ENCODE results near the gene NEDD4L.

The NEDD4L gene

GRCh38 chr18:58344080-58344670 is 300.1 kb downstream of the NEDD4L start:
- Histone ChIP-seq H3K9me3 (ENCODE audit: control insufficient read depth, insufficient read depth, low read length) (no peaks in the 10 kb centered on the region), H3K9ac (ENCODE audit: low read depth, low read length) (no peak overlapping the region), H3K36me3 (ENCODE audit: insufficient read depth, low read length) (peaks cover 14% of the 10 kb centered on the region), H3K4me1 (ENCODE audit: insufficient read depth, low read length) (peaks cover 43% of the 10 kb centered on the region; the same call in 1 of the 2 replicates)

GRCh38 chr18:58344861-58345463 is 300.9 kb downstream of the NEDD4L start:
- Histone ChIP-seq H3K36me3 (ENCODE audit: insufficient read depth, low read length) (peaks cover 14% of the 10 kb centered on the region), H3K9me3 (ENCODE audit: control insufficient read depth, insufficient read depth, low read length) (no peaks in the 10 kb centered on the region), H3K9ac (ENCODE audit: low read depth, low read length) (no peak overlapping the region), H3K4me1 (ENCODE audit: insufficient read depth, low read length) (peaks cover 36% of the 10 kb centered on the region; the same call in 1 of the 2 replicates)

DNA sequence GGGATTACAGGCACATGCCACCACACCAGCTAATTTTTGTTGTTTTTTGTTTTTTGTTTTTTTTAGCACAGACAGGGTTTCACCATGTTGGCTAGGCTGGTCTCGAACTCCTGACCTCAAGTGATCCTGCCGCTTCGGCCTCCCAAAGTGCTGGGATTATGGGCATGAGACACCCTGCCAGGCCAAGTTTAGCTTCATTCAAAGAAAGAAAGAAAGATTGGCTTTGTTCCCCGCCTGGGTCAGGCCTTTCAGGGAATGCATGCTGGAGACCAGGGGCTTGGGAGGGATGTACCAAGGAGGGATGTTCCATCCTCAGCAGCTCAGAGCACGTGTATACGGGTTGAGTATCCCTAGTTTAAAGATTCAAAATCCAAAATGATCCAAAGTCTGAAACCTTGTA is 301.8 kb downstream of the NEDD4L start:
- peaks cover 34% of the 10 kb centered on the region; the same call in 1 of the 2 replicates for H3K4me1 ChIP-seq (ENCODE audit: insufficient read depth, low read length)
- H3K9me3 ChIP-seq (ENCODE audit: control insufficient read depth, insufficient read depth, low read length) = no peaks in the 10 kb centered on the region
- H3K36me3 ChIP-seq (ENCODE audit: insufficient read depth, low read length) = peaks cover 16% of the 10 kb centered on the region
- no peak overlapping the region for H3K9ac ChIP-seq (ENCODE audit: low read depth, low read length)

DNA sequence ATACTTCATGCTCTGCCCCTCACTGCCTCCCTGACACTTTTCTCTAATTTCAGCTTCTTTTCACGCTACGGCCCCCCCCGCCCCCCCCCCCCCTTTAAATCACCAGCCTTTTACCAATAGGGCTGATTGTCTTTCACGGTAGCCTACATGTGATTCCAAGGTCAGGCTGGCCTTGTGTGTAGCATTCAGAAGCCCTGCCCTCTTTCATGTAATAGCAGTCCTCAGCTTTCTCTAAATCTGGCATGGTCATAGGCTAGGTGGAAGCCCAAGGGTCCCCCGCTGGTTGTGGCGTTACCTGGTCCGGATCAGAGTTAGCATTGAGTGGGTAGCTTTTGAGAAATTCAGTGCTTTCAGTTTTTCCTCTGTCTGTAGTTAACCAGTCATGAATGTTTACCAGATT is 303.1 kb downstream of the NEDD4L start:
- H3K9ac ChIP-seq (ENCODE audit: low read depth, low read length) = no peak overlapping the region
- no peaks in the 10 kb centered on the region for H3K9me3 ChIP-seq (ENCODE audit: control insufficient read depth, insufficient read depth, low read length)
- peaks cover 15% of the 10 kb centered on the region for H3K36me3 ChIP-seq (ENCODE audit: insufficient read depth, low read length)

DNA sequence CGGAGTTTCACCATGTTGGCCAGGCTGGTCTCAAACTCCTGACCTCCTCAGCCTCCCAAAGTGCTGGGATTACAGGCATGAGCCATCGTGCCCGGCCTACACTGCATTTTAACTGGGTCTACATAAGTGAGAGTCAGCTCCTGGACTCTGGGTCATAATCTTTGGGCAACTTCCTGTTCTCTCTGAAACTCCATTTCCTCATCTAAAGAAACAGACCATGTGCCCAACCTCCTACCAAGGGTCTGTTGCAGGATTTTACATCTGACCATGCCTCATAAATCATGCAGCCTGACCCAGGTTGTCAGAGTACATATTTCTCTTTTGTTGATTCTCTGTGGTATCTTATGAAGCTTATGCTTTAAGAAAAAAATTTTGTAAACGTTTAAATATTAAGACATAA is 304.5 kb downstream of the NEDD4L start:
- no peaks in the 10 kb centered on the region for H3K9me3 ChIP-seq (ENCODE audit: control insufficient read depth, insufficient read depth, low read length)
- peaks cover 13% of the 10 kb centered on the region for H3K36me3 ChIP-seq (ENCODE audit: insufficient read depth, low read length)
- H3K9ac ChIP-seq (ENCODE audit: low read depth, low read length) = no peak overlapping the region
- peaks cover 30% of the 10 kb centered on the region; the same call in 1 of the 2 replicates for H3K4me1 ChIP-seq (ENCODE audit: insufficient read depth, low read length)

More for the DNA sequence above, 303.1 kb downstream of the NEDD4L start:
- H3K4me1 ChIP-seq (ENCODE audit: insufficient read depth, low read length) = peaks cover 31% of the 10 kb centered on the region; the same call in 1 of the 2 replicates

DNA sequence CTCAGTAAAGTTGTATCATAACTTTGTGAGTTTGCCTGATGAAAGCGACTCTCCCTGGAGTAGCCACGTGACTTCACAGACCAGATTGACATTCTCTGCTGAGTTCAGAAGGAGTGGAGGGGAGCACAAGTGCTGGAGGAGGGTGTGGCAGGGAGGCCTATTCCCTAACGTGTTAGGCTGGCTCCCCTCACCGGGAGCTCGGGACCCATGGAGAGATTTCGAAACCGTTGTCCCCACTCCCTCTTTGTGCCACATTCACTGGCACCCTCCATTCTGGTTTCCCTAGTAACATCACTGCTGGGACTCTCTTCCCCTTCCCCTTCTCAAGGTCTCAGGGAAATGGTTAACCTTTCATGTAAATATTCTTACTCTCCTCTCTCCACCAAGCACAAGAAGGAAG is 304.9 kb downstream of the NEDD4L start:
- peaks cover 13% of the 10 kb centered on the region for H3K36me3 ChIP-seq (ENCODE audit: insufficient read depth, low read length)
- peaks cover 26% of the 10 kb centered on the region; the same call in 1 of the 2 replicates for H3K4me1 ChIP-seq (ENCODE audit: insufficient read depth, low read length)

DNA sequence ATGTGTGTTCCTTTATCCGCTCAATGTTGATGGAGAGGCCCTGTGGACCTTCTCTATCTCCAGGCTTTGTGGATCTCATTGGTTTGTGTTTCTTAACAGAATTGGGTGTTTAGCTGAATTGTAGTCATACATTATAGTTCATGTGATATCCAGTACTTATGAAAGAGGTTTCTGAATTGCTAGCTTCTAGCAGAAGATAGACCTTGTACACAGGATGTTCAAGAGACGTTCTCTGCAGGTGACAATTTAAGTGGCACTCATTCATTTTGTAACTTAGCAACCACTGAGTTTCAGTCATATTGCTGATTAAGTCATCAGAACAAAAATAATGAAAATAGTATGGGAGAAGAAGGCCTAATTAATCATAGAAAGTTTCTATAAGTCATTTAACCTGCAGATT is 305.6 kb downstream of the NEDD4L start:
- peaks cover 13% of the 10 kb centered on the region for H3K36me3 ChIP-seq (ENCODE audit: insufficient read depth, low read length)
- H3K4me1 ChIP-seq (ENCODE audit: insufficient read depth, low read length) = peaks cover 19% of the 10 kb centered on the region; the same call in 1 of the 2 replicates
- H3K9ac ChIP-seq (ENCODE audit: low read depth, low read length) = no peak overlapping the region
- no peaks in the 10 kb centered on the region for H3K9me3 ChIP-seq (ENCODE audit: control insufficient read depth, insufficient read depth, low read length)

More for the DNA sequence above, 304.9 kb downstream of the NEDD4L start:
- H3K9me3 ChIP-seq (ENCODE audit: control insufficient read depth, insufficient read depth, low read length) = no peaks in the 10 kb centered on the region
- H3K9ac ChIP-seq (ENCODE audit: low read depth, low read length) = no peak overlapping the region

- H3K9me3 ChIP-seq (ENCODE audit: control insufficient read depth, insufficient read depth, low read length) = no peaks in the 10 kb centered on the region
- H3K36me3 ChIP-seq (ENCODE audit: insufficient read depth, low read length) = peaks cover 13% of the 10 kb centered on the region
- no peak overlapping the region for H3K9ac ChIP-seq (ENCODE audit: low read depth, low read length)
Measured at GRCh38 chr18:58350526-58350925, 306.5 kb downstream of the NEDD4L start.

DNA sequence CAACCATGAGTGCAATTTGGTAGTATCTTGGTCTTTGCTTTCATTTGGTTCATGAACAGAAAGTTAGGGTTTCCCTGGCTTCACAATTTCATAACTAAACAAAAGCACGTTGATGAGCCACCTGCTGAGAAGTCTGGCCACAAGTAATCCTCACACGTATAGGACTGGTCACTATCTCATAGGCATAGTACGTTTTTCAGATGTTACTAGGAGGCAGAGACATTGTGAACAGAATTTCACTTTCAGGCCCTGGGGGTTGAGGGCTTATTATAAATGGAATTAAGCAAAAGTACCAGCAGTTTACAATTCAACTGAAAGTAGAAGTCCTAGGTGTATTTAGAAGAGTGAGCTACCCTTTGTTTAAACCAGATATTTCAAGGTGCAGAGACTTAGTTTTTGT is 307.8 kb downstream of the NEDD4L start:
- Histone ChIP-seq H3K4me1 (ENCODE audit: insufficient read depth, low read length) (0 out of 2 replicates have a peak, but pooled peaks cover under 1% of the 10 kb centered on the region), H3K9me3 (ENCODE audit: control insufficient read depth, insufficient read depth, low read length) (no peaks in the 10 kb centered on the region), H3K9ac (ENCODE audit: low read depth, low read length) (no peak overlapping the region), H3K36me3 (ENCODE audit: insufficient read depth, low read length) (peaks cover 7% of the 10 kb centered on the region)

More at GRCh38 chr18:58350526-58350925, 306.5 kb downstream of the NEDD4L start:
- peaks cover 10% of the 10 kb centered on the region; the same call in 1 of the 2 replicates for H3K4me1 ChIP-seq (ENCODE audit: insufficient read depth, low read length)

GRCh38 chr18:58353581-58353980 is 309.6 kb downstream of the NEDD4L start:
- Histone ChIP-seq H3K9ac (ENCODE audit: low read depth, low read length) (no peak overlapping the region), H3K9me3 (ENCODE audit: control insufficient read depth, insufficient read depth, low read length) (no peaks in the 10 kb centered on the region), H3K36me3 (ENCODE audit: insufficient read depth, low read length) (peaks cover 14% of the 10 kb centered on the region), H3K4me1 (ENCODE audit: insufficient read depth, low read length) (no peaks in the 10 kb centered on the region)

GRCh38 chr18:58354051-58354450 is 310.0 kb downstream of the NEDD4L start:
- H3K4me1 ChIP-seq (ENCODE audit: insufficient read depth, low read length) = no peaks in the 10 kb centered on the region
- no peak overlapping the region for H3K9ac ChIP-seq (ENCODE audit: low read depth, low read length)
- H3K36me3 ChIP-seq (ENCODE audit: insufficient read depth, low read length) = peaks cover 14% of the 10 kb centered on the region
- no peaks in the 10 kb centered on the region for H3K9me3 ChIP-seq (ENCODE audit: control insufficient read depth, insufficient read depth, low read length)

DNA sequence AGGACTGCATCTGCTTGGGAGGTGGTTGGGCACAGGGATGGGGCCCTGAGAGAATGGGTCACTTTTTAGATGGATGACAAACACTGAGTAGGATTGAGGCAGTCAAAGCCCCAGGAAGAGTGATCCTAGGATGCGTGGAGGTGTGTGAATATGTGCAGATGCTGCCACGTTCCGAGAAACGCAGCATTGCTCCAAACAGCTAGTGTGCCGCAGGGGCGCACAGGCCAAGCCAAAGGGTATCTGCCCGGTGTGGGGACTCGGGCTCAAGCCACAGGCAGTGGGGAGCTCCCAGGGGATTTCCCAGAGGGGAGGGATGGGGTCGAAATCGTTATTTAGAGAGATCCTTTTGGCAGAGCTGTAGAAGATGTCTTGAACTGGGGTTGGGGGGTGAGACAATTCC is 310.8 kb downstream of the NEDD4L start:
- H3K36me3 ChIP-seq (ENCODE audit: insufficient read depth, low read length) = peaks cover 14% of the 10 kb centered on the region

DNA sequence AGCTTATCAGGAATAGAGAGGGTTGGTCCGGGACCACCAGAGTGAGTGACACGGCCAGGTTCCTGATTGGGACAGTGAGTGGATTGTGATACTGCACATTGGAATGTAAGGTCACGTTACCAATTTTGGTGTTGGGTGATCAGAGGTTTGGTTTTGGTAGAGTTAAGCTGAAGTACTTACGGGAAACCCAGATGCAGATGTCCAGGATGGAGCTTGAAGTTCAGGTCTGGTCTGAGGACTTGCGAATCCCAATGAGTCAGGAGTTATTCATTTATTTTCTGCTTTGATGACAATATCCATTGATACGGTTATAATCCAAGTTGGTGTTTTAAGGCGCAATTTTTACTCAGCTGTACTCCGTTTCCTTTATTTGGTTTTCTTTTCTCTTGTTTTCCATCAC is 311.2 kb downstream of the NEDD4L start:
- Histone ChIP-seq H3K36me3 (ENCODE audit: insufficient read depth, low read length) (peaks cover 14% of the 10 kb centered on the region), H3K9me3 (ENCODE audit: control insufficient read depth, insufficient read depth, low read length) (no peaks in the 10 kb centered on the region), H3K9ac (ENCODE audit: low read depth, low read length) (no peak overlapping the region), H3K4me1 (ENCODE audit: insufficient read depth, low read length) (no peaks in the 10 kb centered on the region)

More for the DNA sequence above, 310.8 kb downstream of the NEDD4L start:
- Histone ChIP-seq H3K9me3 (ENCODE audit: control insufficient read depth, insufficient read depth, low read length) (no peaks in the 10 kb centered on the region), H3K4me1 (ENCODE audit: insufficient read depth, low read length) (no peaks in the 10 kb centered on the region), H3K9ac (ENCODE audit: low read depth, low read length) (no peak overlapping the region)

DNA sequence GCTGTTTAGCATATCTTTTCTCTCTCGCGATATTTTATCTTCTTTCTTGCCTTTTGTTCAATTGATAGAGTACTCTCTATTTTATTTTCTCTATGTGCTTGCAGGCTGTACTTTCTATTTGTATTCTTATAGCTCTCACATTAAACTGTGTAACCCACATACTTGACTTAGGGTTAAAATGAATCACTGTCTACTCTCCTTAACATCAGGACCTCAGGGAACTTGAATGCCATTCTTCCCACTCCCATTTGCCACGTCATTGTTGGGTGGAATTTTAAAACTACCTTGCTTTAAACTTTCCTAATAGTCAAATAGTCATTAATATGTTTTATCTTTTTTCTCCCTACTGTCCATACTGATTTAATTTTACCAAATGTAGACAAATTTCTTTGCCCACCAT is 315.2 kb downstream of the NEDD4L start:
- Histone ChIP-seq H3K9me3 (ENCODE audit: control insufficient read depth, insufficient read depth, low read length) (no peaks in the 10 kb centered on the region), H3K4me1 (ENCODE audit: insufficient read depth, low read length) (no peaks in the 10 kb centered on the region), H3K9ac (ENCODE audit: low read depth, low read length) (no peak overlapping the region), H3K36me3 (ENCODE audit: insufficient read depth, low read length) (peaks cover 7% of the 10 kb centered on the region)

GRCh38 chr18:58359620-58360019 is 315.6 kb downstream of the NEDD4L start:
- Histone ChIP-seq H3K36me3 (ENCODE audit: insufficient read depth, low read length) (peaks cover 7% of the 10 kb centered on the region), H3K9me3 (ENCODE audit: control insufficient read depth, insufficient read depth, low read length) (no peaks in the 10 kb centered on the region), H3K9ac (ENCODE audit: low read depth, low read length) (no peak overlapping the region), H3K4me1 (ENCODE audit: insufficient read depth, low read length) (no peaks in the 10 kb centered on the region)

Measured in ES-I3 (cell line).